Left kidney (tissue), 8 donors: Measurements from ENCODE around the gene FGF12. TPM values are rescaled to one million over a fixed set of nuclear protein-coding genes. Genes with fewer than 3 reads are reported as not detected.
"Not testable (repeated sequence)": the region's sequence is repeated elsewhere in the genome, so short reads cannot be mapped to it uniquely, and the experiment has no call there.

Source experiments
- DNase-seq: peaks from one replicate; pipeline ENCODE4 v3.0.0-alpha.2; 2013
- long read RNA-seq, 8 donors: transcript quantifications; one replicate each; lab custom pipeline, GENCODE V29; 2026
- polyA plus RNA-seq: library from polyadenylated mRNA; unstranded; fragments of 120-200 nt; gene quantifications from one replicate; pipeline ENCODE4 v1.2.1, GENCODE V29; 2013; ENCODE audit not compliant: insufficient read length

FGF12 gene
- 7.0 TPM for polyA plus RNA-seq
- long read RNA-seq, donor 1, partial matches to known transcripts: 0 of 2 reads
- long read RNA-seq, donor 1, other reads (novel, unspliced or antisense): 0 of 2 reads
- long read RNA-seq, donor 2: 0 reads
- long read RNA-seq, donor 3, partial matches to known transcripts: 0 of 1 reads
- long read RNA-seq, donor 3, other reads (novel, unspliced or antisense): 0 of 1 reads
- long read RNA-seq, donor 4: 0 reads
- long read RNA-seq, donor 5, partial matches to known transcripts: 0 of 1 reads
- long read RNA-seq, donor 5, other reads (novel, unspliced or antisense): 0 of 1 reads
- long read RNA-seq, donor 6: 0 reads
- long read RNA-seq, donor 7, partial matches to known transcripts: 0 of 2 reads
- long read RNA-seq, donor 7, other reads (novel, unspliced or antisense): 0 of 2 reads
- long read RNA-seq, donor 8: 0 reads

DNA sequence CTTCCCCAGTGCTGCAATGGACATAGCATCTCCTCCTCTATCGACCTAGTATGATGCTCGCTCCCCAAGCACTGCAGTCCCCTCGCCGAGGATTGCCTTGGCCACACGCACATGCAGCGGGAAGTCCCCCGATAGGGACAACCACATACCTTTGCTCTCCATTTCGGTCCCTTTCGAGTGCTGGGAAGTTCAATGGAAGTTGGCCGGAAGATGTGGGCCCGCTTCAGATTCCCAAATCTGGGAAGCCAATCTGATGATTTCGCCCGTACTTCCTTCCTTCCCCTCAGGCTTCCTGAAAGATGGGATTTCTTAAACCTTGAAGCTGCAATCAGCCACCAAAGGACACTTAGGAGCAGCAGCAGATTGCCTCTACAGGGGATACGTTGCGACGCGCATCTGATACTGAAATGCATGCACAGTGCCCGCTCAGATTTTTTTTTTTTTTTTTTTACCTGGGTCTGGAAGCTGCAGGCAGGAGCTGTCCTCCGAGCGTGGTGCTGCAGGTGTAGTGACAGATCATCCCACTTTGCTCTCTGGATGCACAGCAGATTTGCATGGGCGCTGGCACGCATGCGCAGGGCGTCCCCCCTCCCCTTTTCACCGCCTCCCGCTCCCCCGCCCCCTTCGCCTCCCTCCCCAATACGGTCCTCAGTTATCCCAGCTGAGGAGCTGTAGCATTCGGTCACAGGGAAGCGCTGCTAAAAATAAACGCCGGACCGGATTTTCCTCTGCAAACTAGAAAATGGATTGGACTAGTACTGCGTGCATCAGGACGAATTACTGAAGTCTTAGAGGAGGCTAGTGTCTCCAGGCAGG is at the start of gene FGF12:
Gene FGF12, minus strand, starts transcription at position 510 of the 816 bp plus-strand sequence.
- DNase-seq: peak; percentile 79

DNA sequence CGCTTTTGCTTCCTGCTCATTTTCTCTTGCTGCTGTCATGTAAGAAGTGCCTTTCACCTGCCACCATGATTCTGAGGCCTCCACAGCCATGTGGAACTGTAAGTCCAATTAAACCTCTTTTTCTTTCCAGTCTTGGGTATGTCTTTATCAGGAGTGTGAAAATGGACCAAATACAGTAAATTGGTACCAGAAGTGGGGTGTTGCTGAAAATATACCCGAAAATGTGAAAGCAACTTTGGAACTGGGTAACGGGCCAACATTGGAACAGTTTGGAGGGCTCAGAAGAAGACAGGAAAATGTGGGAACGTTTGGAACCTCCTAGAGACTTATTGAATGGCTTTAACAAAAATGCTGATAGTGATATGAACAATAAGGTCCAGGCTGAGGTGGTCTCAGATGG is 47.0 kb upstream of the FGF12 start:
- not testable (repeated sequence) for DNase-seq

DNA sequence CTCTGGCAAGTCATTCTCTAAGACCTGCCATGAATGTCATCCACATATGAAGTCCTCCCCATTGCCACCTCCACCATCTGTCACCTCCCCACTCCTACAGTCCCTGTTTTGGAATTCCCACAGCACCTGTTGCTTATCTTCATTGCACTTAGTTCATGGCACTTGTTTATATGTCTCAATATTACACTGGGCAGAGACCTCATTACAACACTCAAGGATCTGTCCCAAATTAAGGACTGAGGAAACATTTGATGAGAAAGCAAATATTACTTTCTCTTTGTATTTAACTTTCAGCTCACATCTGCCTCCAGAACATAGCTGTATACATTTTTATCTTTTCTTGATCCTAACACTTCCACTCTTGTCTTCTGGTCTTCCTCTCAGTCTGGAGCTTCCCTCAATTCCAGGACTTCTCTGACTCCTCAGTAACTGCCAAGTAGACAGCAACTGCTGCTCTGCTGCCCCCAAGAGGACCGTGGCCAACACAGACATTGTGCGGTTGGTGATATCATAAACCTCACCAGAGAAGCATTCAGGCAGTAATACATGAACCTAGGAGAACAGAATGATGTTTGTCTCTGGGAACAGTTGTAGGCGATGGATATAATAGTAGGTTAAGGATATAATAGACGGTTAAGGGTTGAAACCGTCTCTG is 45.0 kb upstream of the FGF12 start:
- peak; percentile 11 for DNase-seq

DNA sequence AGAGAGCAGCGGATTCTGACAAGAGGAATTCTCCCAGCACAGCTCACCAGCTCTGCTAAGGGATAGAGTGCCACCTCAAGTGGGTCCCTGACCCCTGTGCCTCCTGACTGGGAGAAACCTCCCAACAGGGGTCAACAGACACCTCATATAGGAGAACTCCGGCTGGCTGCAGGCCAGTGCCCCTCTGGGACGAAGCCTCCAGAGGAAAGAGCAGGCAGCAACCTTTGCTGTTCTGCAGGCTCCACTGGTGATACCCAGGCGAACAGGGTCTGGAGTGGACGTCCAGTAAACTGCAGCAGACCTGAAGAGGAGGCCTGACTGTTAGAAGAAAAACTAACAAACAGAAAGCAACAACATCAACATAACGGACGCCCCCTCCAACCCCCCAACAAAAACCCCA is 31.3 kb upstream of the FGF12 start:
- no peak for DNase-seq

DNA sequence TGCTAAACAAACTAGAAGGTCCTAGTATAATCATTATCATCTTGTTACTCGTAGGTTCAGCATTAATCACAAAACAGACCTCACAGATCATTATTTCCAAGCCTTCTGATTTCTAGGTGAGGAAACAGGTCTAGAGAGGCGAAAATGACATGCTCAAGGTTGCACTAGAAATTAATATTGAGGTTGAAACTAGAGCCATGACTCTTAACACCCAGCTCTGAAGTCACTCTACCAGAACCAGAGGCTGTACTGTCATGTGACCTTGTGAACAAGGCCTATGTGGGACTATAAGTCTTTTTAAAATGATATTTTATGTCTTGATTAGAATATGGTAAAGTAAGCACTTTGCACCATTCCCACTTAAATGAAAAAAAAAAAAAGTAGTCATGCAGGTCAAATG is 23.8 kb upstream of the FGF12 start:
- DNase-seq: no peak

DNA sequence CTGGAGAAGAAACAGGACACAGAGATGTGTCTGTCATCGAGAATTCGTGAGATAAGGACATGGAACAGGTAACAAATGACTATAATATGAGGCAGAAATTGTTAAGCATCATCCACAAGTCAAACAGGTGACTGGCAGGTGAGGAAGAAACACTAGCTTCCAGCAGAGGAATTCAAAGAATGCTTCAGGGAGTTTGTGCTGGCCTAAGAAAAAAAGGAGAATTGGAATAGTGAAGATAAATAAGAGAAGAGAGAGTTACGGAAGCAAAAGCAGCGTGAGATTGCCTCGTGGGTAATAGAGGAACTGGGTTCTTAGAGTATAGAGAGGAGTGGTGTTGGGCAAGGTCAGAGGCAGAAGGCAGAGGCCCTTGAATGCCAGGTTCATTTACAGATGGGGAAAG is 22.9 kb upstream of the FGF12 start:
- no peak for DNase-seq

DNA sequence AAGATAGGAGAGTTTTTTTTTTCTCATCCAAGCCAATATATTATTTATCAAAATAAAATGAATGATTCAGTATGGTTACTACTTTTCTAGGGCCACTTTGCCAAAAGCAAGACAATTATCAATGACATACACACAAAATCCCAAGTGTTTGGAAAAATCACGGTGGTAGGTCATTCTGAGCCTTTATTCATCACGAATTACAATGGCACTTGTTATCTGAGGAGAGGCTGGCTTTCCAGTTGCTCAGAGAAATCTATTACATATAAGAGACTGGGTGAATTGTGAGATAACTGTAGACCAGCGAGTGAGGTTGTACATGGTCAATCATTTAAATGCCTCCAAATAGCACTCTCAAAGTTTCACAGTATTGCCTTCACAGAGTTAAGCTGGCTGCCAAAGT is 20.4 kb upstream of the FGF12 start:
- no peak for DNase-seq

DNA sequence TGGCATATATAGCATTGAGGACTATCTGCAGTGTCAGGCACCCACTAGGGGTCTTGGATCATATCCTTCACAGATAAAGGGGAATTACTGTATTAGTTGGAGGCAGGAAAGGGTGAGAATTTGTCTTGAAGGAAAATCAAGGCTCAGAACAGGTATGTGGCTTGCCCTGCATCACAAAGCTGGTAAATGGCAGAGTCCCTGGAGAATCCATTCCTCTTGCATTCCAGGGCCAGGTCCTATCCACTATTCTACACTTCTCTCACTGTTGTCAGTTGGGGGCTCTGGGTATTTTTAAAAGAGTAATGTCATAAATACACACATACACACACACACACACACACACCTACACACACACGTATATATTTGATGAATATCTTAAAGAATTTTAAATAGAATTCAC is 19.8 kb upstream of the FGF12 start:
- no peak for DNase-seq

DNA sequence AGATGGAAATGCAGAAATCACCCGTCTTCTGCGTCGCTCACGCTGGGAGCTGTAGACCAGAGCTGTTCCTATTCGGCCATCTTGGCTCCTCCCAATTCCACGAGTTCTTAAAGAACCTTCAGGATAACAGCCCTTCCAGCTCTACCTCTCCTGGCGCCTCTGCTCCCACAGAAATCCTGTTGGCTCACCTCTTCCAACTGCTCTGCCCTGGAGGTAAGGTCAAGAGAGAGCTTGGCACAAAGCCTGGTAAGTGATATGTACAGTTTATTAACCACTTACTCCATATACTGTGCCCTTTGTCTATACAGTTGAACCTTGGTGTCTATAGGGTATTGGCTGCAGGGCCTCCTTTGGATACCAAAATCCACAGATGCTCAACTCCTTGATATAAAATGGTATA is 17.8 kb upstream of the FGF12 start:
- no peak for DNase-seq

DNA sequence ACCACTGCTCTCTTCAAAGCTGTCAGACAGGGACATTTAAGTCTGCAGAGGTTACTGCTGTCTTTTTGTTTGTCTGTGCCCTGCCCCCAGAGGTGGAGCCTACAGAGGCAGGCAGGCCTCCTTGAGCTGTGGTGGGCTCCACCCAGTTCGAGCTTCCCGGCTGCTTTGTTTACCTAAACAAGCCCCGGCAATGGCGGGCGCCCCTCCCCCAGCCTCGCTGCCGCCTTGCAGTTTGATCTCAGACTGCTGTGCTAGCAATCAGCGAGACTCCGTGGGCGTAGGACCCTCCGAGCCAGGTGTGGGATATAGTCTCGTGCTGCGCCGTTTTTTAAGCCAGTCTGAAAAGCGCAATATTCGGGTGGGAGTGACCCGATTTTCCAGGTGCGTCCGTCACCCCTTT is 17.3 kb upstream of the FGF12 start:
- not testable (repeated sequence) for DNase-seq

DNA sequence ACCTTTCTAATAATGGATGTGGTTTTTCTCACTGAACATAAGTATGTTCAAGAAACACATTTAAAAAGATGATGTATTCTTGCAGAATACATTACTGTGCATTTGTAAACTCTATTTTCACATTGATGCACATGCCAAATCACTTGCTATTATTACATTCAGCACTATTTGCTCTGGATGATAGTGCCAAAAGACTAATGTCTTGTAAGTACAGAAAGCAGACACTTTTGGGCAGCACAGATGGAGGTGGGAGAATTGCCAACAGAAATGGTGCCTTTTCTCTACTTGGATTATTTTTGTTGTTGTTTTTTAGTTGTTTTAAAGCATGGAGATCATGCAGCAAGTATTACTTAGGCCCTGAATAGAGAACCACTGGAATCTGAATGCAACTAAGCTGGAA is 10.2 kb upstream of the FGF12 start:
- no peak for DNase-seq

DNA sequence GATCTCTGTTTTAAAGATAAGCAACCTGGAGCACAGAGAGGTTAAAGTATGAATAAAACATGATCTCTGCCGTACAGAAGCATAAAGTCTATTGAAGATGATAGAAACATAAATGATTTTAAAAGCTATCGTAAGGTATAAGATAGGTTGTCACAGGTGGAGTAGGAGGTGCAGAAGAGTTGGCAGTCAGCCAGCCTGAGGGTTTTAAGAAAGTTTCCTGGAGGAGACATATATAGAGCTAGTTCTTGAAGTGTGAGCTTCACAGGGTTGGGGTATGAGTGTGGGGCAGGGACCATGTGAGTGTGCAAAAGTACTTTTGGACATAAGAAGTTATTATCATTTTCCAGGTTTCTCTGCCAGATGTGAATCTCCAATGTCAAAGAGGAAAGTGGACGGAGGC is 3.9 kb upstream of the FGF12 start:
- no peak for DNase-seq

DNA sequence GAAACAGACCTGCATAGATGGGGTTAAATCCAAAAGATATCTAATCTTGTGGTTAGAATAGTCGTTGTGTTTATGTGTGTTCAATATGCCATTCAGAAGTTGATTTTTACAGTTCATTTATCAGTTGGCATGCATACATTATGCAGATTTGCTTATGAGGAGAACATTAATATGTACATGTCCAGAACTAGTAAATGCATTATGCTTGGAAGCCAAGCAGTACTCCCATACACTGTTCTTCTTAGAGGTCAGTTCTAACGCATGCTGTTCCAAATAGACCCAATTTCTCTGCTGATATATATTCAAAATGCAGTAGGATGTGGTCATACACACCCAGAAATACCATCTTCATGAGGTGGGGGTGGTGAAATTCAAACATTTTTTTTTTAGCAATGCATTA is 956 bp downstream of the FGF12 start:
- DNase-seq: no peak

DNA sequence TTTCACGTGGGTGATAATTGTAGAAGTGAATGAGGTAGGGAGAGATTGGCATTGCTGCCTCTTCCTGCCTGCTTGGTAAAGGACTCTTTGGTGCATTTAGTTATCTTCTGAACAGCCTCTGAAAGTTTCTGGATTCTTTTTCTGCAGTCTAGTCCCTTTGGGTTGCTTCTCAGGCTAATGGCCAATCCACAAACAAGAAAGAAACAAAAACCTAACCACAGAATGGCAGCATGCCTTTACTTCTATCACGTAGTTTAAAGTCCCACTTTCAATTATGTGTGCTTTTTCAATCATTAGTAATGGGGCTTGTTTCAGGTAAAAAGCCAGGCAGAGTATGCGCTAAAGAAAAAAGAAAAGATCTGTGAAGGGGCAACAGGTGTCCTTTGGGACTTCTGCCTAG is 7.4 kb downstream of the FGF12 start:
- DNase-seq: no peak

DNA sequence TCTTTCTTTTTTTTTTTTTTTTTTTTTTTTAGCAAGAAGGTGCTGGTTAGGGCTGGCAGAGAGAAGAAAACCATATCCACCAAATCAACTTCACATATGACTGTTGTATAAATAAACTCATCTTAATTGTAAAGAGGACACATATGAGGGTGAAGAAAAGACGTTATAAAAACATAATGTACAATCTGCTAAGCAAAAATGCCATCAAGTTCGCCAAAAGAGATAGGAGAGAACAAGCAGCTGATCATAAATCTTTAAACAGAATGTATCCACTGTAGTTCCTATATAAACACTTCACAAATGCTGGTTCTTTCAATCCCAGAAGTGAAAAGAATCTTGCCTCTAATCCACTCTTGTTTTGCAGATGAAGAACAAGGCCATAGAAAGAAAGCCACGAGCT is 9.2 kb downstream of the FGF12 start:
- no peak for DNase-seq

DNA sequence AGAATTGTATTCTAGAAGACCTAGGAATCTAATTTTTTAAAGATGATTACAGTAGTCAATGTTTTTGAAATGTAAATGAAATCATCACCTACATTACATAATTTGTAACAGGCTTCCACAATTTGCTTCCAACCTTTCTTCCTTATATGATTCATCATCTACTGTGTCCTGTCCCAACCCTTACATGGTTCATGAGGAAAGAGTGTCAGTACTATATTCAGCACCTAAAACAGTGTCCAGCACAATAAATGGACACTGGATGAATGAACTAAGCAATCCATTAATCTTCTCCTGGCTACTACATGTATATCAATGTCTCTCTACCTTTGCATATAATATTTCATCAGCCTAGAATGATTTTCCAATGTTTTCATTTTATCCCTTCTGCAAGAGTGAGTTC is 12.2 kb downstream of the FGF12 start:
- DNase-seq: no peak

DNA sequence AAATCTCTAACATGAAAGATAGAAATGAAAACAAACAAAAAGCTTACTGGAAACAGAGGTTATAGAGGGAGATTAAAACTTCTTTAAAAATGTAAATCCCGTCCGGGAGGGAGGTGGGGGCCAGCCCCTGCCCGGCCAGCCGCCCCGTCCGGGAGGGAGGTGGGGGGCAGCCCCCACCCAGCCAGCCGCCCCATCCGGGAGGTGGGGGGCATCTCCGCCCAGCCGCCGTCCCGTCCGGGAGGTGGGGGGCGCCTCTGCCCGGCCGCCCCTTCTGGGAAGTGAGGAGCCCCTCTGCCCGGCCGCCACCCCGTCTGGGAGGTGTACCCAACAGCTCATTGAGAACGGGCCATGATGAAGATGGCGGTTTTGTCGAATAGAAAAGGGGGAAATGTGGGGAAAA is 16.2 kb downstream of the FGF12 start:
- DNase-seq: not testable (repeated sequence)

DNA sequence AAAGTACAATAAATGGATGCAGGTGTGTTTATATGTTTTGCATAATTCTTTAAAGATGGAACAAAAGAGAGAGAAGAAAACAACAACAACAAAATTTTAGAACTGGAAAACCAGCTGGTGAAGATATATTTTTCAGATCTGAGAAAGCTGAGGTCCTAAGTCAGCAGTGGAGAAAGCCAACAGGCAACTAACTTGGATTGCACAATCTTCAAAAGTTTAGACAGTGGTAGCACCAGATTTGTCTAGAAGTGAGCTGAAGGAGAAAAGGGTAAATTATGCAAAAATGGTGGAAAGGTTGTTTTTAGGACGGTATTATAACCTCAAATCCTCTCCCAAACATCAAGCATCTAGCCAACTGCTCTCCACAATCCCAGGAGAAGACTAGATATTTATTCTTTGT is 17.0 kb downstream of the FGF12 start:
- DNase-seq: no peak

DNA sequence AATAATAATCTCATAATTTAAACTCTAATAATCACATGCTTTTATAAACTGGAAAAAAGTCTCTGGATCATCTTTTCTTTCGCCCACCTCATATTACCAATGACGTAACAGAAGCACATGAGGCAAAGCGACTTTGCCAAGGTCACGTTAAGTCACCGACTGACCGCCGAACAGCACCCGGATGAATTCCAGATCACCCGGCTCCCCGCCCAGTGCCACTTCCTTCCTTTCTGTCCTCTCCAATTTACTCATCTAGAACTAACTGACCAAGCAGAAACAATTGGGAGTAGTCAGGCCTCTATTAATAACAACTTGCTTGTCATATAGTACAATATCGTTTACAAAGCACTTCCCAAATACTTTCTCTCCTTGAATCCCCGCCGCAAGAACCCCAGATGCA is 21.1 kb downstream of the FGF12 start:
- no peak for DNase-seq

DNA sequence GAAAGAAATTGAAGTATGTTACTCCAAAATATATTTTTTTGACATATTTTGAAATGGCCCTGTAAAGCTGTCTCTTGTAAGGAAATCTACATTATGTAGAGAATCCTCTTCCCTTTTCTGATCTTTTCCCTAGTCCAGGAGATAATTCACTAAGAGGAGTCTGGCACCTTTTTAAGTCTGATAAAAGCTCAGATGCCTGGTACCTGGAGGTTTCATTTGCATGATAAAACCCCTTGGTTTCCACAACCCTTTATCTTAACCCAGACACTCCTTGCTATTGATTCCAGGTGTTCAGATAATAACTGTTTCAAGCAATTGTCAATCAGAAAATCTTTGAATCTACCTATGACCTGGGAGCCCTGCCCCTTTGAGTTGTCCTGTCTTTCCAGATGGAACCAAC is 26.5 kb downstream of the FGF12 start:
- DNase-seq: no peak

DNA sequence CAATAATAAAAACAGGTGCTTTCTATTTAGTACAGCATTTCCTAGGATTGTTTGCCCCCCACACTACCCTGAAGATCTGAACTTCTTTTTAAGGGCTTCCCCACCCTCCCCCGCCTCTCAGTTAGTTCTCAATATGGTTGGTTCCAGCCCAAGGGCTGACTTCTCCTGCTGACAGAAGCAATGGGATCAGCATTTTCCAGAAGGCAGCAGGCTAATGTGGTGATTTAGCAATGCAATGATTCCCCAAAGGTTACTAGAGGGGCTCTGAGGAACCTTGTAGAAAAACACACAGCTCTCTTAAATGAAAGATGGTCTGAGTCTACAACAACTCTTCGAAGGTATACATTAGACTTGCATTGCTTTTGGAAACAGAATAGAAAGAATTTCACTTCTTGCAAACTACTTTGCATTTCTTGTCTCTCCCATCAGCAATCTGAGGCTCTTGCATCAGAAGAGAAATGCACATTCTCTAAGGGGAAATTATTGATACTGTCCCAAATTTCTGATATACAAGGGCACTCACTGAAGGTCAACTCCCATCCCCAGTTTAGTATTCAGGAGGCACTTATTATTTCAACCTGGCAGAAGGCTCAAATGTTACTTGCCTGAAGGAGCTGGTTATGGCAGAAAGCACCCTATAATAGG is 30.3 kb downstream of the FGF12 start:
- DNase-seq: no peak

DNA sequence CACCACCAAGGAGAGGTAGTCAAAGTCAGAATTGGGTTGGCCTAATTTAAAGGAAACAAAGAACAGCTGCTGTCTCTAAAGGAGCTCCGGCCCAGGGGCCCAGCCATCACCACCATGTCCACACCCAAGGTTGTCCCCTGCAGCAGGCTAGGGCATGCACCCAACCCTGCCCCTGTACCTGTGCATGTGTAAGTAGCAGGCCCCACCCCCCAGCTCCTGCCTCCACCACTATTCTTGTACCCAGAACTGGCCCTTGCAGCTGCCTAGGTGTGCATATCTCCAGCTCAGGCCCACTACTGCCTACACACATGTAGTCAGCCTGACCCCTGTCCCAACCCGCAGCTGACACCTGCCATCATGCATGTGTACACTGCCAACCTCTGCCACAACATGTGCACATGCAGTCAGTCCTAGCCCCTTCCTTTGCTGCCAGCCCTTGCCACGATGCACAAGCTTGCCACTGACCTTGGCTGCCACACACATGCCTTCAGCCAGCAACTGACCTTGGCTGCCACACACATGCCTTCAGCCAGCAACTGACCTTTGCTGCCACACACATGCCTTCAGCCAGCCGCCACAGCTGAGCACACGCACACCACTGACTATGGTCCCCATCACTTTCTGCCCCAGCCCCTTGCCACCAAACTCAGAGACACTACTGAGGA is 39.7 kb downstream of the FGF12 start:
- DNase-seq: no peak
